Neural cell (in vitro differentiated cells): ENCODE results near the gene GALNT2. TPM values are rescaled to one million over a fixed set of nuclear protein-coding genes. Genes with fewer than 3 reads are reported as not detected.

Experiments
- H2AFZ ChIP-seq: fragments of 200-600, 300-800 bp; sonication (generic), shearing (Covaris generic); 2 replicates; pipeline ENCODE4 v1.6.0; 2014; ENCODE audit warnings: low read depth, mild to moderate bottlenecking, antibody characterized with exemption, low read length, moderate library complexity
- H3F3A ChIP-seq: fragments of 200-600 bp; shearing (Covaris generic); 2 replicates; pipeline ENCODE4 v1.6.1; 2016; ENCODE audit warnings: mild to moderate bottlenecking, moderate library complexity, mixed read lengths, antibody characterized with exemption, low read length; ENCODE audit not compliant: insufficient read depth, poor library complexity, severe bottlenecking
- H3K27ac ChIP-seq: fragments of 200-600, 300-800 bp; sonication (generic), shearing (Covaris generic); 2 replicates; pipeline ENCODE4 v1.5.1; 2014; ENCODE audit warnings: mild to moderate bottlenecking, low read length, moderate library complexity
- H3K27me3 ChIP-seq: fragments of 300-800, 200-600 bp; sonication (generic), shearing (Covaris generic); 2 replicates; pipeline ENCODE4 v1.6.0; 2014; ENCODE audit warnings: mild to moderate bottlenecking, low read depth, low read length, moderate library complexity; ENCODE audit not compliant: insufficient read depth
- H3K36me3 ChIP-seq: fragments of 300-800, 200-600 bp; sonication (generic), shearing (Covaris generic); 2 replicates; pipeline ENCODE4 v1.5.1; 2014; ENCODE audit warnings: mild to moderate bottlenecking, antibody characterized with exemption, low read length, moderate library complexity; ENCODE audit not compliant: insufficient read depth
- H3K4me2 ChIP-seq: fragments of 300-800, 200-600 bp; sonication (generic), shearing (Covaris generic); 2 replicates; pipeline ENCODE4 v1.6.0; 2014; ENCODE audit warnings: mild to moderate bottlenecking, low read length
- H3K4me3 ChIP-seq: fragments of 300-800, 200-600 bp; sonication (generic), shearing (Covaris generic); 2 replicates; pipeline ENCODE4 v1.5.1; 2014; ENCODE audit warnings: mild to moderate bottlenecking, low read length, moderate library complexity
- H3K79me2 ChIP-seq: fragments of 200-600 bp; shearing (Covaris generic); replicated peaks from 2 replicates; pipeline ENCODE4 v1.6.0; 2014; ENCODE audit warnings: mild to moderate bottlenecking, low read length, moderate library complexity; ENCODE audit not compliant: insufficient read depth
- H3K9ac ChIP-seq: fragments of 300-800, 200-600 bp; sonication (generic), shearing (Covaris generic); 2 replicates; pipeline ENCODE4 v1.6.1; 2016; ENCODE audit warnings: mild to moderate bottlenecking, low read length, mixed read lengths
- H3K9me2 ChIP-seq: fragments of 200-600 bp; shearing (Covaris generic); 2 replicates; pipeline ENCODE4 v1.6.1; 2016; ENCODE audit warnings: mild to moderate bottlenecking, low read length, mixed read lengths; ENCODE audit not compliant: insufficient read depth
- H3K9me3 ChIP-seq: fragments of 200-600, 300-800 bp; sonication (generic), shearing (Covaris generic); 2 replicates; pipeline ENCODE4 v1.6.1; 2016; ENCODE audit warnings: mild to moderate bottlenecking, mixed run types, low read length, moderate library complexity, mixed read lengths
- H4K20me1 ChIP-seq: fragments of 200-600 bp; shearing (Covaris generic); 2 replicates; pipeline ENCODE4 v1.6.1; 2016; ENCODE audit warnings: mild to moderate bottlenecking, mixed run types; ENCODE audit not compliant: insufficient read depth
- CTCF ChIP-seq: fragments of 450-650 bp; IDR thresholded peaks from 2 replicates; pipeline ENCODE4 v1.5.1; 2014; ENCODE audit warnings: antibody characterized with exemption, mild to moderate bottlenecking, moderate library complexity; ENCODE audit not compliant: poor library complexity, severe bottlenecking
- EP300 ChIP-seq: fragments of 450-650 bp; conservative IDR thresholded peaks from 2 replicates; pipeline ENCODE4 v1.6.1; 2014; ENCODE audit warnings: antibody characterized with exemption, mild to moderate bottlenecking, moderate library complexity; ENCODE audit not compliant: poor library complexity, severe bottlenecking
- EZH2 ChIP-seq: fragments of 200-600, 300-800 bp; shearing (Covaris generic), sonication (generic); IDR thresholded peaks from 2 replicates; pipeline ENCODE4 v1.6.1; 2014; ENCODE audit warnings: antibody characterized with exemption, low read length, borderline replicate concordance, mild to moderate bottlenecking; ENCODE audit not compliant: insufficient read depth, poor library complexity, severe bottlenecking
- MXI1 ChIP-seq: fragments of 450-650 bp; conservative IDR thresholded peaks from 2 replicates; pipeline ENCODE4 v1.6.1; 2014; ENCODE audit warnings: antibody characterized with exemption, mild to moderate bottlenecking; ENCODE audit not compliant: poor library complexity, severe bottlenecking
- POLR2AphosphoS5 ChIP-seq: IDR thresholded peaks from 2 replicates; pipeline ENCODE4 v1.6.1; 2012
- RAD21 ChIP-seq: fragments of 450-650 bp; conservative IDR thresholded peaks from 2 replicates; pipeline ENCODE4 v1.6.1; 2014; ENCODE audit warnings: antibody characterized with exemption, mild to moderate bottlenecking, moderate library complexity
- SMC3 ChIP-seq: fragments of 450-650 bp; conservative IDR thresholded peaks from 2 replicates; pipeline ENCODE4 v1.6.1; 2014; ENCODE audit warnings: antibody characterized with exemption, mild to moderate bottlenecking, moderate library complexity; ENCODE audit not compliant: poor library complexity
- TAF1 ChIP-seq: IDR thresholded peaks from 2 replicates; pipeline ENCODE4 v1.6.1; 2012; ENCODE audit warnings: low read depth
- polyA plus RNA-seq: library from polyadenylated mRNA; depleted of rRNA; stranded (reverse); fragments of >200 nt; gene quantifications from 2 replicates; pipeline ENCODE4 v1.2.3, GENCODE V29; 2014
- TF ChIP-seq, protein P1 (sequence below): IDR thresholded peaks from 2 replicates; pipeline ENCODE4 v1.6.1; 2012; ENCODE audit warnings: borderline replicate concordance

Gene GALNT2
- polyA plus RNA-seq, 1 donor from 2014 or later, result 38.8 TPM

- H3K4me3 ChIP-seq, result no peak overlapping the region
- H3K9ac ChIP-seq, result no peak overlapping the region
- no peaks in the 10 kb centered on the region for H3K9me3 ChIP-seq
- H3K79me2 ChIP-seq, result no peaks in the 10 kb centered on the region
- H2AFZ ChIP-seq, result no peak overlapping the region
- H3K36me3 ChIP-seq, result no peaks in the 10 kb centered on the region
- H3K27ac ChIP-seq, result no peak overlapping the region
- no peaks in the 10 kb centered on the region for H3K27me3 ChIP-seq
- no peaks in the 10 kb centered on the region for H3F3A ChIP-seq
- no peak for TF ChIP-seq POLR2AphosphoS5
- TF ChIP-seq RAD21, result no peak
- TF ChIP-seq, protein P1, sequence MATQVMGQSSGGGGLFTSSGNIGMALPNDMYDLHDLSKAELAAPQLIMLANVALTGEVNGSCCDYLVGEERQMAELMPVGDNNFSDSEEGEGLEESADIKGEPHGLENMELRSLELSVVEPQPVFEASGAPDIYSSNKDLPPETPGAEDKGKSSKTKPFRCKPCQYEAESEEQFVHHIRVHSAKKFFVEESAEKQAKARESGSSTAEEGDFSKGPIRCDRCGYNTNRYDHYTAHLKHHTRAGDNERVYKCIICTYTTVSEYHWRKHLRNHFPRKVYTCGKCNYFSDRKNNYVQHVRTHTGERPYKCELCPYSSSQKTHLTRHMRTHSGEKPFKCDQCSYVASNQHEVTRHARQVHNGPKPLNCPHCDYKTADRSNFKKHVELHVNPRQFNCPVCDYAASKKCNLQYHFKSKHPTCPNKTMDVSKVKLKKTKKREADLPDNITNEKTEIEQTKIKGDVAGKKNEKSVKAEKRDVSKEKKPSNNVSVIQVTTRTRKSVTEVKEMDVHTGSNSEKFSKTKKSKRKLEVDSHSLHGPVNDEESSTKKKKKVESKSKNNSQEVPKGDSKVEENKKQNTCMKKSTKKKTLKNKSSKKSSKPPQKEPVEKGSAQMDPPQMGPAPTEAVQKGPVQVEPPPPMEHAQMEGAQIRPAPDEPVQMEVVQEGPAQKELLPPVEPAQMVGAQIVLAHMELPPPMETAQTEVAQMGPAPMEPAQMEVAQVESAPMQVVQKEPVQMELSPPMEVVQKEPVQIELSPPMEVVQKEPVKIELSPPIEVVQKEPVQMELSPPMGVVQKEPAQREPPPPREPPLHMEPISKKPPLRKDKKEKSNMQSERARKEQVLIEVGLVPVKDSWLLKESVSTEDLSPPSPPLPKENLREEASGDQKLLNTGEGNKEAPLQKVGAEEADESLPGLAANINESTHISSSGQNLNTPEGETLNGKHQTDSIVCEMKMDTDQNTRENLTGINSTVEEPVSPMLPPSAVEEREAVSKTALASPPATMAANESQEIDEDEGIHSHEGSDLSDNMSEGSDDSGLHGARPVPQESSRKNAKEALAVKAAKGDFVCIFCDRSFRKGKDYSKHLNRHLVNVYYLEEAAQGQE, result no peak
- TF ChIP-seq TAF1, result no peak
- no peak for TF ChIP-seq EP300
- no peak for TF ChIP-seq SMC3
- TF ChIP-seq CTCF, result no peak
- TF ChIP-seq EZH2, result no peak
- no peak for TF ChIP-seq MXI1
- H3K9me2 ChIP-seq, result no peaks in the 10 kb centered on the region
- H3K4me2 ChIP-seq, result no peak overlapping the region
- no peaks in the 10 kb centered on the region for H4K20me1 ChIP-seq
These were observed 130.9 kb downstream of the GALNT2 start for GRCh38 chr1:230197644-230198567.

DNA sequence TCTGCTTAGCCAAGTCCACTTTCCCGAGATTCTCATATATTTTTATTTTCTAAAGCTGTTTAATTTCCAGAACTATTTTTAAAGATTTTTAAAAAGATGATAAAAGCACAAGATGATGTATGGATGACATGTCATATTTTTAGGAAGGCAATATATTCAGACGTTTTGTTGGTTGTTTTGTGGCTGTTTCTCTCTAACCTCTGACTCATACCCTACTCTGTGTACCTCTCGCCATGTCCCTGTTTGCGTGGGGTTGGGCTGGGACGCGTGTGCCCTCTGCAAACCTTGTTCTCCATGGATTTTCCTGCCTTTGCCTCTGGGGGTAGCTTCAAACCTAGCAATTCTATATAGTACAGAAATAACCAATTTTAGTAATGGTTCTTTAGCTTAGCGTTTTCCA is 132.0 kb downstream of the GALNT2 start:
- Histone ChIP-seq H3K9me3 (no peaks in the 10 kb centered on the region), H3K4me3 (no peak overlapping the region), H4K20me1 (no peaks in the 10 kb centered on the region), H3K9ac (no peak overlapping the region), H2AFZ (no peak overlapping the region), H3K27me3 (no peaks in the 10 kb centered on the region), H3K79me2 (no peaks in the 10 kb centered on the region), H3K4me2 (no peak overlapping the region), H3F3A (no peaks in the 10 kb centered on the region), H3K36me3 (no peaks in the 10 kb centered on the region), H3K9me2 (no peaks in the 10 kb centered on the region), H3K27ac (no peak overlapping the region)
- TF ChIP-seq MXI1, result no peak
- no peak for TF ChIP-seq RAD21
- TF ChIP-seq EP300, result no peak
- TF ChIP-seq EZH2, result no peak
- no peak for TF ChIP-seq POLR2AphosphoS5
- TF ChIP-seq, protein P1, result no peak
- TF ChIP-seq TAF1, result no peak
- TF ChIP-seq SMC3, result no peak
- TF ChIP-seq CTCF, result no peak
